ENCODE measurements around the gene LTC4S. TPM values are rescaled to one million over a fixed set of nuclear protein-coding genes. Genes with fewer than 3 reads are reported as not detected.

LTC4S gene
- polyA plus RNA-seq, 1 donor from 2014 or later, result 5.9 TPM

- Histone ChIP-seq H3F3A (ENCODE audit: insufficient read depth, low read length, poor library complexity, severe bottlenecking) (no peaks in the 10 kb centered on the region), H3K9me3 (ENCODE audit: low read length) (no peaks in the 10 kb centered on the region), H2AFZ (ENCODE audit: low read depth, low read length) (no peak overlapping the region), H3K4me2 (ENCODE audit: low read length) (no peak overlapping the region), H3K4me3 (ENCODE audit: low read length) (no peak overlapping the region), H3K27me3 (ENCODE audit: insufficient read depth, low read depth, low read length) (no peaks in the 10 kb centered on the region), H3K36me3 (ENCODE audit: insufficient read depth, low read length) (peaks cover 8% of the 10 kb centered on the region), H3K9me2 (ENCODE audit: insufficient read depth, low read length) (no peaks in the 10 kb centered on the region), H3K79me2 (replicated peaks; ENCODE audit: insufficient read depth, low read length) (peaks cover 9% of the 10 kb centered on the region), H3K9ac (ENCODE audit: low read length) (no peak overlapping the region), H3K27ac (ENCODE audit: low read length) (no peak overlapping the region), H4K20me1 (ENCODE audit: insufficient read depth) (no peaks in the 10 kb centered on the region)
- TF ChIP-seq POLR2AphosphoS5 (IDR thresholded peaks at IDR 0.05), result no peak
- TF ChIP-seq EZH2 (IDR thresholded peaks at IDR 0.05; ENCODE audit: borderline replicate concordance, insufficient read depth, low read length, poor library complexity, severe bottlenecking), result no peak
- TF ChIP-seq RAD21 (conservative IDR thresholded peaks at IDR 0.05), result no peak
- TF ChIP-seq CTCF (IDR thresholded peaks at IDR 0.05; ENCODE audit: poor library complexity, severe bottlenecking), result no peak
- TF ChIP-seq SMC3 (conservative IDR thresholded peaks at IDR 0.05; ENCODE audit: poor library complexity), result no peak
- TF ChIP-seq EP300 (conservative IDR thresholded peaks at IDR 0.05; ENCODE audit: poor library complexity, severe bottlenecking), result no peak
- no peak for TF ChIP-seq REST (IDR thresholded peaks at IDR 0.05; ENCODE audit: borderline replicate concordance)
- no peak for TF ChIP-seq TAF1 (IDR thresholded peaks at IDR 0.05; ENCODE audit: low read depth)
- no peak for TF ChIP-seq MXI1 (conservative IDR thresholded peaks at IDR 0.05; ENCODE audit: poor library complexity, severe bottlenecking)
Measured at GRCh38 chr5:179771311-179771895, 22.4 kb upstream of the LTC4S start.

GRCh38 chr5:179772351-179772750 is 21.4 kb upstream of the LTC4S start:
- Histone ChIP-seq H3K27me3 (ENCODE audit: insufficient read depth, low read depth, low read length) (no peaks in the 10 kb centered on the region), H3K9me3 (ENCODE audit: low read length) (no peaks in the 10 kb centered on the region), H4K20me1 (ENCODE audit: insufficient read depth) (no peaks in the 10 kb centered on the region), H3K4me3 (ENCODE audit: low read length) (no peak overlapping the region), H3K79me2 (replicated peaks; ENCODE audit: insufficient read depth, low read length) (no peaks in the 10 kb centered on the region), H3K36me3 (ENCODE audit: insufficient read depth, low read length) (peaks cover 8% of the 10 kb centered on the region), H3K4me2 (ENCODE audit: low read length) (no peak overlapping the region), H2AFZ (ENCODE audit: low read depth, low read length) (no peak overlapping the region), H3F3A (ENCODE audit: insufficient read depth, low read length, poor library complexity, severe bottlenecking) (no peaks in the 10 kb centered on the region), H3K27ac (ENCODE audit: low read length) (no peak overlapping the region), H3K9me2 (ENCODE audit: insufficient read depth, low read length) (no peaks in the 10 kb centered on the region), H3K9ac (ENCODE audit: low read length) (no peak overlapping the region)
- no peak for TF ChIP-seq EP300 (conservative IDR thresholded peaks at IDR 0.05; ENCODE audit: poor library complexity, severe bottlenecking)
- TF ChIP-seq MXI1 (conservative IDR thresholded peaks at IDR 0.05; ENCODE audit: poor library complexity, severe bottlenecking), result no peak
- TF ChIP-seq CTCF (IDR thresholded peaks at IDR 0.05; ENCODE audit: poor library complexity, severe bottlenecking), result no peak
- no peak for TF ChIP-seq SMC3 (conservative IDR thresholded peaks at IDR 0.05; ENCODE audit: poor library complexity)
- no peak for TF ChIP-seq TAF1 (IDR thresholded peaks at IDR 0.05; ENCODE audit: low read depth)
- TF ChIP-seq EZH2 (IDR thresholded peaks at IDR 0.05; ENCODE audit: borderline replicate concordance, insufficient read depth, low read length, poor library complexity, severe bottlenecking), result no peak
- no peak for TF ChIP-seq REST (IDR thresholded peaks at IDR 0.05; ENCODE audit: borderline replicate concordance)
- no peak for TF ChIP-seq POLR2AphosphoS5 (IDR thresholded peaks at IDR 0.05)
- no peak for TF ChIP-seq RAD21 (conservative IDR thresholded peaks at IDR 0.05)

Data from neural cell (in vitro differentiated cells).